Gastrocnemius medialis (tissue), 4 donors: ENCODE results near the gene GHRL.

Experiments
- POLR2A ChIP-seq, 2 donors: fragments of 450-650 bp; IDR thresholded peaks; one replicate each; pipeline ENCODE4 v1.6.1; 2017; ENCODE audit warnings: antibody characterized with exemption in 2 of 2, mild to moderate bottlenecking in 2 of 2, moderate library complexity in 2 of 2
- TF ChIP-seq, protein P1 (sequence below), 5 experiments: fragments of 450-650 bp in 3 of 5; fragments of 200-600 bp in 2 of 5; sonication (generic) in 2 of 5; IDR thresholded peaks in 4 of 5; conservative IDR thresholded peaks in 1 of 5; 1 replicate in 4 of 5; 2 replicates in 1 of 5; pipeline ENCODE4 v1.5.1; 2016 to 2019; ENCODE audit warnings: antibody characterized with exemption in 5 of 5, mild to moderate bottlenecking in 3 of 5, moderate library complexity in 3 of 5

DNA sequence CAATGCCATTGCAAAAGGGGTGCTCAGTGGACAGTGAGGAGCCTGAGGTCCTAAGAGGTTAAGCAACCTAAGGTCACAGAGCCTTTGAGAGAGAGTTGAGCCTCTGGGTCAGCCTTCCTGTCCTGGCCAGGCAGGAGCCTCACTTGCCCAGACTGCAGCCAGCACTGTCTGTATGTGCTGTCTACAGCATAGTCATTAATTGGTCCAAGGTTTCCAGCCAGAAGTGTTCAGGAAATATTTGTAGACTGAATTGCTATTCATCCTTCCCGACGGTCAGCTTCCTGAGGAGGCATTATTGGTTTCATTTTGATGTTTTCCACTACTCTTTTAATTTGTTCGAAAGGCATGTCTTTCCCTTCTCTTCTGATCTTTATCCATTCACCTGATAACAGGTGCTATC is 20.1 kb upstream of the GHRL start:
- TF ChIP-seq, protein P1, sequence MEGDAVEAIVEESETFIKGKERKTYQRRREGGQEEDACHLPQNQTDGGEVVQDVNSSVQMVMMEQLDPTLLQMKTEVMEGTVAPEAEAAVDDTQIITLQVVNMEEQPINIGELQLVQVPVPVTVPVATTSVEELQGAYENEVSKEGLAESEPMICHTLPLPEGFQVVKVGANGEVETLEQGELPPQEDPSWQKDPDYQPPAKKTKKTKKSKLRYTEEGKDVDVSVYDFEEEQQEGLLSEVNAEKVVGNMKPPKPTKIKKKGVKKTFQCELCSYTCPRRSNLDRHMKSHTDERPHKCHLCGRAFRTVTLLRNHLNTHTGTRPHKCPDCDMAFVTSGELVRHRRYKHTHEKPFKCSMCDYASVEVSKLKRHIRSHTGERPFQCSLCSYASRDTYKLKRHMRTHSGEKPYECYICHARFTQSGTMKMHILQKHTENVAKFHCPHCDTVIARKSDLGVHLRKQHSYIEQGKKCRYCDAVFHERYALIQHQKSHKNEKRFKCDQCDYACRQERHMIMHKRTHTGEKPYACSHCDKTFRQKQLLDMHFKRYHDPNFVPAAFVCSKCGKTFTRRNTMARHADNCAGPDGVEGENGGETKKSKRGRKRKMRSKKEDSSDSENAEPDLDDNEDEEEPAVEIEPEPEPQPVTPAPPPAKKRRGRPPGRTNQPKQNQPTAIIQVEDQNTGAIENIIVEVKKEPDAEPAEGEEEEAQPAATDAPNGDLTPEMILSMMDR (IDR thresholded peaks at IDR 0.05 in 4 of 5, conservative IDR thresholded peaks at IDR 0.05 in 1 of 5): no peak
- TF ChIP-seq POLR2A (IDR thresholded peaks at IDR 0.05): no peak
